ENCODE data around the gene PSTPIP1.
A peak's percentile ranks its signal among the peaks of the same experiment; 100 is the strongest.

PSTPIP1 gene

DNA sequence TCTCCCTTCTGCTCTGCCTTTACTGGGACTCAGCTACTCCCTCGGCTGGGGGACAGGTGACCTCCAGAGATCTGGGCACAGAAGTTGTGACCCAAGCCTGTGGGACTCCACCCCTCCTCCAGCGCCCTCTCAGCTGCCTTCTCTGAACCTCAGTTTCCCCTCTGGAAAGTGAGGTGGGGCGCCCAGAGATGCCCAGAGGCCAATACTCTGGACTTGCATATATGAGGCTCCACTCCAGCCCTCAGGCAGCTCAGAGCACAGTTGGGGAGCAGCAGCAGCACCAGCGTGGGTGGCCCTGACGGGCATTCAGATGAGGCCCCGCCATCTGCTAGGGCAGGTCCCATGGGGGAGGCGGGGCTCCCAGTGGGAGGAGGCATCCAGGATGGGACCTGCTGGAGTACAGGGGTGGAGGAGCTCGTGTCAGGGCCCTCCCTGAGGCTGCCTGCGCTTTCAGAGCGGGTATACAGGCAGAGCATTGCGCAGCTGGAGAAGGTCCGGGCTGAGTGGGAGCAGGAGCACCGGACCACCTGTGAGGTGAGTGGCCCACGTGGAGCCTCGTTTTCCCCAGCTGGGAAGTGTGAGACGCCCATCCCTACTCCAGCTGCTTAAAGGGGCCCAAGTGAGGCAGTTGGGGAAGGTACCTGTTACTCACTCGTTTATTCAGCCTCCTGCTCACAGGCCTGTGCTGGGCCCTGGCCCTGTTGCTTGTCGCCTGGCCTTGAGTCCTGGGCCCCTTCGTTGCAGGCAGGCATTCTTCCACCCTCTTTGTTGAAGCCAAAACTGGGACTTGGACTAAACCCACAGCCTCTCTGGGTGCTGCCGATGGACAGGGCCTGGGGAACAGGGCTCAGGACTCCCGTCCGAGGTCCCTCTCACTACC lies 35.4 kb downstream of the PSTPIP1 start:
- DNase-seq (ENCODE audit: low read depth, low spot score) = no peak

GRCh38 chr15:77030928-77031375 lies 36.0 kb downstream of the PSTPIP1 start:
- no peak for DNase-seq (ENCODE audit: low read depth, low spot score)

DNA sequence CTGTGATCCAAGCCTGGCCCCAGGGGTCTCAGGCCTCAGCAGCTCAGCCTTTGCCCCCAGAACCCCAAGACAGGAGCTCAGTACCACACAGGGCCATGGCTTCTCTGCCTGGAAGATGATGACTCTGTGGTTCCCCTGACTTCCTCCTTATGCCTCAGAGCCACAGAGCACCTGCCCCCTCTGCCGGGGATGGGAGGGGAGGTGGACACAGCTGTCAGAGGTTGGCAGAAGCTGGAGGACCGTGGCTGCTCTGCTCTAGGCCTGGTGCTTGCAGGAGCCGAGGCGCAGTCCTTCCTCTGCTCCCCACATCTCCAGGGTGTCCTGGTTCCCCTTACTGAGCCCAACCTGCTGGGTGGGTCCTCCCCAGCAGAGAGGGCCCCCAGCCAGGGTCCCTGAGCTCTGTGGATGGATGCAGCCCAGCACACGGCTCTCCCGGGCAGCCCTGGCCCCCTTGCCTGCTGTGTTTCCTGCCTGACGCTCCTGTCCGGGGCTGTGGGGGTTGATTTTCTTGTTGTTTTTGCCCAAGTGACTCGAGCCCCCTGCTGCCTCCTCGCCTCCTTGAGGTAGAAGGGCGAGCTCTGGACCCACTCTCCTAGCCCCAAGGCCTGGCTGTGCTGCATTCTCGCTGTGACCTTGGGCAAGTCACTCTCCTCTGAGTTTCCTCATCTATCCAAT lies 36.6 kb downstream of the PSTPIP1 start:
- no peak for DNase-seq (ENCODE audit: low read depth, low spot score)

- DNase-seq (ENCODE audit: low read depth, low spot score) = no peak
Observed at GRCh38 chr15:77032052-77032646, 37.2 kb downstream of the PSTPIP1 start.

DNA sequence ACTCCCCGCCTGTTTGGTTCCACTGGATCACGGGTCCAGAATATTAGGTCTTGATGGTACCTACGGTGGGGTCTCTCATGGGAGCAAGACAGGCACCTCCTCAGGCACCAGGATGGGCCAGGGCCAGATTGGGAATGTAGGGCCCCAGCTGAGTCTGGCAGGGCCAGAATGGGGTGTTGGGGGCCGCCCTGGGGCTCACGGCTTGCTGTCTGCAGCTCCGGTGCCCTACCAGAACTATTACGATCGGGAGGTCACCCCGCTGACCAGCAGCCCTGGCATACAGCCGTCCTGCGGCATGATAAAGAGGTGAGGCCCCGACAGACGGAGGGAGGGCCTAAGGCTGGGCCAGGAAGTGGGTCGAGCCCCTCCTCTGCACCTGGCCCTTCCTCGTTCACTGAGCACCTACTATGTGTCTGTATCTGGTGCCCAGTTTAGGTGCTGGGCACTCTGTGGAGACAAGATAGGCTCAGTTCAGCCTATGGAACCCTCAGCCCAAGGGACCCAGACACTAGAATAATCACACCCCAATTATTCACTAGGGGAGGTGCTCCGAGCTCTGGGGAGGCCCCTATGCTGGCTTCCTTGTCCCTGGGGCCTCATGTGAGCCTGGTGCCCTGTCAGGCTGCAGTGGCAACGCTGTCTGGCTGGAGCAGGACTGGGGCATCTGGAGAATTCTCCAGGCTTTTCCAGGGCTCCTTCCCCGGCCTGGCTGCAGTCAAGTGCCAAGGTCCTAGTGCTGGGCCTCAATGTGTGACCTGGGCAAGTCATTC lies 37.9 kb downstream of the PSTPIP1 start:
- no peak for DNase-seq (ENCODE audit: low read depth, low spot score)

DNA sequence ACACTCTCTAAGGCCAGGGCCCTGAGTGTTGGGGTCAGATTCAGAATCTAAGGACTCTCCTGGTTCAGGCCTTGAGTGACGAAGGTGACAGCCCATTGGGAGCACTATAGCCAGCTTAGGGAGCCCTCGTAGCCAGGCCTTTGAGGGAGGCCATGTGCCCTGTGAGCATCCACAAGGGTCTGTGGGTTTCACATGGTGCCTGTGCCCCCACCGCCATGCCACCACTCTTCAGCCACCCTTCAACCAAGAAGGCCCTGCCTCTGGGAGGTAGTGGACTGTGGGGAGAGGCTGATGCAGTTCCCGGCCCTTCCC lies 38.4 kb downstream of the PSTPIP1 start:
- no peak for DNase-seq (ENCODE audit: low read depth, low spot score)

- DNase-seq (ENCODE audit: low read depth, low spot score) = no peak
Observed at GRCh38 chr15:77033729-77034671, 39.1 kb downstream of the PSTPIP1 start.

DNA sequence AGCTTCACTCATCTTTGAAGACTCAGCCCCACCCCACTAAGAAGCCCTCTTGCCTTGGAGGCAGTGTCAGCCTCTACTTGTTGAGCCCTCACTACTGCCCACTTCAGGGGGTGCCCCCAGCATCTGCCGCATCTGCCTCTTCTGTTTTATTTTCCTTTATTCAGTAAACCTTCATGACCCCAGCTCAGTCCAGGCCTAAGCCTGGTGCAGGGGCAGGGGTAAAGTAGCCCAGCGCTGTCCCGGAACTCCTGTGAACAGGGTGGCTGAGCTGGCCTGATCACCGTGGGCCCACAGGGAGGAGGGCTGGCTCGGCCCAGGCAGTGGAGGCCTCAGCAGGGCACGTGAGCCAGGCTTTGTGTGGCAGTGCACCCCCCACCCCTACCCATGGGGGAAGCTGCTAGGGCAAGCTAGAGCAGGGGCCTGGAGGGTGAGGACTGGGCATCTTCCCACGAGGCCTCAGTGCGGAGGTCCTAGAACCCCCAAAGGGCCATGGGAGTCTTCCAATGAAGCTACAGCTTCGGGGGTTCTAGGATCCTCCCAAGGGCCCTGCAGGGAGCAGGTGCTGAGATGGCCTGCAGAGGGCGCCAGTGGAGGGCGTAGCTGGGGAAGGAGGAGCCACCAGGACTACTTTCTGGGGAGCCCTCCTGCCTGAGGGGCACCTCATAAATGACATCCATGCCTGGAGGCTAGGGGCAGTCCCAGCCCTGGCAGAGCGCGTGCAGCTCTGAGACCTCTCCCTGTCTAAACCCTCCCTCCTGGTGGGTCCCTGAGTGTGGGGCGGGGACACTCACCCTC lies 40.0 kb downstream of the PSTPIP1 start:
- peak; percentile 31 for DNase-seq (ENCODE audit: low read depth, low spot score)

DNA sequence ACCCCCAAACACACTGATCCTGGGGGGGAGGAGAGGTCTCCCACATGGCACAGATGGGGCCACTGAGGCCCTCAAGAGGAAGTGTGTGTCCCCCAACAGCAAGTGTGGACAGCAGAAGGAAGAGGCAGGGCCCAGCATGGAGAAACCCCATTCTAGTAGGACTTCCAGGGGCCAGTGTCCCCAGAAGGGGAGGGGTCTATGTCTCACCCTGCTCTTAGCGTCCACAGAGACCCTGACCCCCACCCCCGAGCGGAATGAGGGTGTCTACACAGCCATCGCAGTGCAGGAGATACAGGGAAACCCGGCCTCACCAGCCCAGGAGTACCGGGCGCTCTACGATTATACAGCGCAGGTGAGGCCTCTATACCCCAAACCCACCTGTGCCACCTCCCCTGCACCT lies 40.7 kb downstream of the PSTPIP1 start:
- no peak for DNase-seq (ENCODE audit: low read depth, low spot score)

DNA sequence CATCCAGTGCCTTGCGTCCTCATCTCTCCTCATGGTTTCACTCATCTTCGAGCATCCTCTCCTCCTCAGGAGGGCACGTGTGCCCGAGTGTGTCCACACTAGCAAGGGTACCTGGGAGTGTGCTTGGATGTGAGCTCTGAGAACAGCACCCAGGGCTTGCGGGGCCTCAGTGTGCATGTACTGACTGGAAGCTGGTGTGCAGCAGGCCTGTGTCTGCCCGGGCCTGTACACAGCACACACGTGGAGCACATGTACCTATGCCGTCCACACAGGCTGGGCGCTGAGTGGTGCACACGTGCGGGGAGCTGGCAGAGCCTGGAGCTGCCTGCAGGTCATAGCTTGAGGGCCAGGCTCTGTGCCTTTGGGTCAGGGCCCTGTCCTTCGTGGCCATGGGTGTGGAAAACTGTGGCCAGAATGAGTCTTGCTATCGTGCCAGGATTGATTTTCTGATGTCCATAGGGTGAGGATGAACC lies 41.1 kb downstream of the PSTPIP1 start:
- DNase-seq (ENCODE audit: low read depth, low spot score) = no peak

DNA sequence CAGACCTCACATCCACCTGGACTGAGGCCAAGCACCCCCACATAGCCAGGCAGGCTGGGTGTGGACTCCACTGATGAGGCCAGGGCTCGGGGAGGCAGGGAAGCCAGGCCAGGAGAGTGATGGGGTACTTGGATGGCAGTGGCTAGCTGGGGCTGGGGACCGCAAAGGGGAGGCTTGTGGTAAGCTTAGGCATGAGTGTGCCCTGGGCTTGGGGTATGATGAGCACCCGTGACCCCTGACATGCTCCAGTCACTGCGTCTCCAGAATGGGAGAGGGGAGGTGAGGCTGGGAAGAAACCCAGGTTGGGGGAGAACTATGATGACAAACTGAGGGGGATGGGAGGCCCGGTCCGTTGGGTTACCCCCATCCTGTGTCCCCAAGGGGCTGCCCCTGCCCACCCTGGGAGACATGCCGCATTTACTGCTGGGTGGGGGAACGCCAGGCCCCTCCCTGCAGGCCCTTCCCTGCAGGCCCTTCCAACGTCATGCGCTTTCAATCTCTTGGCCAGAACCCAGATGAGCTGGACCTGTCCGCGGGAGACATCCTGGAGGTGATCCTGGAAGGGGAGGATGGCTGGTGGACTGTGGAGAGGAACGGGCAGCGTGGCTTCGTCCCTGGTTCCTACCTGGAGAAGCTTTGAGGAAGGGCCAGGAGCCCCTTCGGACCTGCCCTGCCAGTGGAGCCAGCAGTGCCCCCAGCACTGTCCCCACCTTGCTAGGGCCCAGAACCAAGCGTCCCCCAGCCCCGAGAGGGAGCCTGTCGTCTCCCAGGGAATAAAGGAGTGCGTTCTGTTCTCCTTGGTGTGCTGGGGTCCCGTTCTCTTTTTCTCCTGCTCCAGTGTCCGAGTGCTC lies 41.8 kb downstream of the PSTPIP1 start:
- no peak for DNase-seq (ENCODE audit: low read depth, low spot score)

DNA sequence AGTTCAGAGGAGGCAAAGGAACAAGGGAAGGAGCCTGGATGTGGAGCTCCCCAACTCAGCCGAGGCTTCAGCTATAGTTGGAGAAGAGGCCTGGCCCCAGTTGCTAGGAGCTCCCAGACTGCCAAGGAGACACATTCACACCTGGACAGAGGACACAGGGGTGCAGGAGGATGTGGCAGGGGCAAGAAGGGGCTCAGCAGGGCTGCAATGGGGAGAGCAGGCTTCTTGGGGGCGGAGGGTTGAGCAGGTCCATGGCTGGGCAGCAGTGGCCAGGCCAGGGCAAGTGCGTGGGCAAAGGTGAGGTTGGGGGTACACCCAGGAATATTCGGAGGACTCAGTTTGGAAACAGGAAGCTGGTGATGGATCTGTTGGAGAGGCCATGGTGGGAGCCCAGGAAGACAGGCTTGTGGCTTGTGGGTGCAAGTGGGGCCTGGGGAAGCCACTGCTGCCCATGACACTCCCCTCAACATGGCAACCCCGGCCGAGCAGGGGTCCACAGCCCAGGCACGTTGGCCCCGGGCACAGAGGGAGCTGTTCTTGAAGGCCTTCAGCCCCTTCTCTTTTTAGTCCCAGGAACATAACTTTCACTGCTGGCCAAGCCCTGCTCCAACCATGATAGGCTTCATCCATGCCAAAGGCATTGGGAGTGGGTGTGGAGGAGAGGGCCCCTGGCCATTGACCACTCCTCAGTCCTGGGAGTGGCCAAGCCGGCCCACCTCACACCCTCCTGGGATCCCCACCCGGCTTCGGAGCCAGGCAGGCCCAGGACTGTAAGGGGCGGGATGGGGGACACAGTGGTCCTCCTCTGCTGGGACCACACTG lies 42.7 kb downstream of the PSTPIP1 start:
- no peak for DNase-seq (ENCODE audit: low read depth, low spot score)

DNA sequence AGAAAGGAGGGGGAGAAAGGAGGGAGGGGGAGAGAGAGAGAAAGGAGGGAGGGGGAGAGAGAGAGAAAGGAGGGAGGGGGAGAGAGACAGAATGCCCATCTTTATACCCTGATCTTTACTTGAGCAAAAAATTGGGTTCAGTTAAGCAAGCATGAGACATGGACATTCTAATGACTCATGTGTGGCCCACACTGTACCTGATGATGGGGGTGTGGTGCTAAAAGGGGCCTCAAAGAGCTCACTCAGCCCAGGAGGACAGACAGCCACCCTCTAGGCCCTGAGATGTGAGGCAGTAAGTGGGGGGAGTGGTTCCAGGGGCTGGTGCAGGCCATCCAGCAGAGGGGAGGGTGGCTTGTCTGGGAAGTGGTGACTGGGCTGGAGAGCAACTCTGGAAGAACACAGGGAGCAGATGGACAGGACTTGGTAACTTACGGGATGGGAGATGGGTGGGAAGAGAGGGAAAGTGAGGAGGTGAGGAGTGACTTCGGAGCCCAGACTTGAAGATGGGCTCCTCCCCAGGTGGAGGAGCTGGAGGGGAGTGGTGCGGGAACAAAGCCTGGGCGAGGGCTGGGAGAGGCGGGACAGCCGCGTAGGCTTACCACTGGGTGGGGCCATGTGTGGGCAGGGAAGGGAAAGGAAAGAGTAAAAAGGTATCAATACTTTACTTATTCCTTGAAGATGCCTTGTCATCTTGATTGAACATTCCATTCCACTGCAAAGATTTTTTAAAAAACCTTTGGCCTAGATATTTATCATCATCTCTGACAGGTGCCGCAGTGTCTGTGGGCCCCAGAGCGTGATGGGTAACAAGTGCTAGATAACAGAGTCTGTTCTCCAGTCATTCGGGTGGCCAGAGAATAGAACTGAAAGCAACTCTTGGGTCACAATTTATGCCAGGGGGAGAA lies 43.6 kb downstream of the PSTPIP1 start:
- no peak for DNase-seq (ENCODE audit: low read depth, low spot score)

DNA sequence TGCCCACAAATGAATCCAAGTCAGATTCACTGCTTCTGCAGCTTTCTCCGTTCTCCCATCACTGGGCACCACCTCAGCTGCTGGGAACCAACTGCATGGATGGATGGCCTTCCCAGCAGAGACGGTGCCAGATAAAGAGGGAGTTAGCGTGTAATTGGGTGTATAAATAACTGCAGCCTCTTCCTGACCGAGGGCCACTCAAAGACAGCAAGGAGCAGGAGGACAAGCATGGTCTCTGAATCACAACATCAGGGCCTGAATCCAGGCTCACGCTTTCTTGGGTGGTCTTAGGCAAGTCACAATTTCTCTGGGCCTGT lies 44.2 kb downstream of the PSTPIP1 start:
- no peak for DNase-seq (ENCODE audit: low read depth, low spot score)

- no peak for DNase-seq (ENCODE audit: low read depth, low spot score)
Observed at GRCh38 chr15:77039848-77040247, 44.9 kb downstream of the PSTPIP1 start.

DNA sequence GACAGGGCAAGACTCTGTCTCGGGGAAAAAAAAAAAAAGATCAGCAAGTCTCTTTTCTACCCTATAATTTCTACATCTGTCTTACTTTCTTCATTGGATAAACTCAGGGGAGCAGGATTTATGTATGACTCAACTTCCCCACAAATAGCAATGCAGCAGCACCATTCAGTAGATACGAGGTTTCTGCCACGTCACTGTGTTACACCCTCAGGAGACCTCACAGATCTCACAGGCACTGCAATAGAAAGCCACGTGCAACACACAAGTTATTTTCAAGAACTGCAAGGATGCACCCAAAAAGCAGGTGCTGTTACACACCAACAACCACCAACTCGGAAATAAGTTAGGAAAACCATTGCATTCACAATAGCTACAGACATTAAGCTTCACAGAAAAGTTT lies 45.7 kb downstream of the PSTPIP1 start:
- DNase-seq (ENCODE audit: low read depth, low spot score) = no peak

DNA sequence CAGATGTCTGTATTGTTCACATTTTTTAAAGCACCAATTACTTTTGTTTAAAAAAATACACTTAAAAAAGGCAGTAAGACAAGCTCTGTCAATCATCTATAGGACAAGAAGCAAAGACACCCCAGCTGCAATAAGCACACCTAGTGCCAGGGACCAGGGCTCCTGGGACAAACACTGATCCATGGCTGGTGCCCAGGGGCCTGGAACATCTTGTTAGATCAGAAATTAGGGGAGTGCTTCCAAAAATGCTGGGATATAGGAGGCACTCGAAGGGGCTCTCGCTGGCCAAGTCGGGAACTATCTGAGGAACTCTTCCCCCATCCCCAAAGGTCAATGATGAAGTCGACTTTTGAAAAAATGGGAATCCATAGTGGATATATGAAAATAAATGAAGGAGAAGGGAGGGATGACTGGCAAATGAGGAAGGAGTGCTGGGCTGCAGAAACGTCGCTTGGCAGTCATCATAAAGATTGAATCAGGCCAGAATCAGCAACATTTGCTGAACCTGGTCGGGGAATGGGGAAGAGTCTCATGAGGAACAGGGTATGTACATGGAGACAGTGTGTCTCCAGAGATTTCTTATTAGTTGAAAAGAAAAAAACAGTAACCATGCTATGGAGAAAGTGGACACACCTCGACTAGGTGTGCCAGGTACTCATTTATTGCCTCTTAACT lies 47.5 kb downstream of the PSTPIP1 start:
- no peak for DNase-seq (ENCODE audit: low read depth, low spot score)
